ENCODE results near the gene FAHD2A.
"Not testable (repeated sequence)": the region's sequence is repeated elsewhere in the genome, so short reads cannot be mapped to it uniquely, and the experiment has no call there.

Gene FAHD2A, protein sequence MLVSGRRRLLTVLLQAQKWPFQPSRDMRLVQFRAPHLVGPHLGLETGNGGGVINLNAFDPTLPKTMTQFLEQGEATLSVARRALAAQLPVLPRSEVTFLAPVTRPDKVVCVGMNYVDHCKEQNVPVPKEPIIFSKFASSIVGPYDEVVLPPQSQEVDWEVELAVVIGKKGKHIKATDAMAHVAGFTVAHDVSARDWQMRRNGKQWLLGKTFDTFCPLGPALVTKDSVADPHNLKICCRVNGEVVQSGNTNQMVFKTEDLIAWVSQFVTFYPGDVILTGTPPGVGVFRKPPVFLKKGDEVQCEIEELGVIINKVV

DNA sequence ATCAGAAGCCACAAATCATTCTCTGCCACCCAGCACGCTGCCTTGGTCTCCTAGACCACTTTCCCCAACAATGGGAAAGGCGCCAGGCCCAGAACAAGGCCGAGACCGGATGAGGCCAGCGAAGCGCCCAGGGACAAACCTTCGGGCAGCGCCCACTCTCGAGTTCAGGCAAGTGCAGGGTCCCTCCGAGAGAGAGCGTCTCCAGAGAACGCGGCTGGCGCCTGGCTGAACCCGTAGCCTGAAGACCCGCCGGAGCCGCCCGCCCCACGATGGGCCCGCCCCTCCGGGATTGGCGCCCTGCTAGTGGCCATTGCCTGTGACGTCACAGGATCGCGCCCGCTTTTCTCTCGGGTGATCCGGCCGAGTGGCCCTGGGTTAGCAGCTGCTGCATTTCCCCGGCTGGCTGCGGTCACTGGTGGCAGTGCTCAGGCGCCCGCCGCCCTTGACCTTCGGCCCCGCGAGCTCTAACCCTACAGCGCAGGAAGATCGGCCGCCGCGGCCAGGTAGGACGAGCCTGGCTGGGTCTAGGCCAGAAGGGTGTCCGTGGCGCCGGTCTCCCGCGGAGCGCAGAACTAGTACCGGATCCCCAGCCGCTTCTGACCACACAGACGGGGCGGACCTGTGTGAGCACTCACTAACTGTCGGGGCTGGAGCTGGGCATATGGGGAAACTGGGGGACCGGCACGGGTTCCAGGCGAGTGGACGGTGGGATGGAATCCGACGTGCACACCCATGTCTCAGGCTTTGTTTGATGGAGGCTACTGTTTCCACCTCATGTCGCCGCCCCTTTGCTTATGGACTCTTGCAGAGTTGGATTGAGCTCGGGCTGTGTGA is at the start of gene FAHD2A:
Gene FAHD2A, plus strand, starts transcription at position 339 of the 834 bp plus-strand sequence. CDS start 2,851 bp downstream, outside the sequence.
- peak; percentile 98 for DNase-seq

DNA sequence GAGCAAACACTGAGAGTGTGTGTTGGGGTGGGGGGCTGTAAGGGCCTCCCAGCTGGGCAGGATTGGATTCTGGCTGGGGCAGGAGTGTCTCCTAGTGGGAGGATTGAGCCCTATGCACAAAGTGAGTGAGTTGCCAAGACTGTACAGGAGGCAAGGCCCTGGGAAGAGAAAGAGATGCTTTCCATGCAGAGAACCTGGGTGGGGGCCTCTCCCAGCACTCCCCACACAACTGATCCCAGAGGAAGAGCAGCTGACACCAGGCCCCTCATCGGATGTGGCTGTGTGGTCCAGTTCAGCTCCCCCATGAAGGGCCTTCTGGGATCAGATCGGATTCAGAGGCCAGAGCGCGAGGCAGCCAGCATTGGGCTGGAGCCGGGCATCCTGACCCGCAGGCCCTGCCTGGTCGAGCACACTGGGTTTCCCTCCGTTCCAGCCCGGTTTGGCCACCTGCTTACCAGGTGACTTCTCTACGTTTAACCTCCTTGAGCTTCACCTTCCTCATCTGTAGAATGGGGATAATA is 49.4 kb upstream of the FAHD2A start:
- no peak for DNase-seq

DNA sequence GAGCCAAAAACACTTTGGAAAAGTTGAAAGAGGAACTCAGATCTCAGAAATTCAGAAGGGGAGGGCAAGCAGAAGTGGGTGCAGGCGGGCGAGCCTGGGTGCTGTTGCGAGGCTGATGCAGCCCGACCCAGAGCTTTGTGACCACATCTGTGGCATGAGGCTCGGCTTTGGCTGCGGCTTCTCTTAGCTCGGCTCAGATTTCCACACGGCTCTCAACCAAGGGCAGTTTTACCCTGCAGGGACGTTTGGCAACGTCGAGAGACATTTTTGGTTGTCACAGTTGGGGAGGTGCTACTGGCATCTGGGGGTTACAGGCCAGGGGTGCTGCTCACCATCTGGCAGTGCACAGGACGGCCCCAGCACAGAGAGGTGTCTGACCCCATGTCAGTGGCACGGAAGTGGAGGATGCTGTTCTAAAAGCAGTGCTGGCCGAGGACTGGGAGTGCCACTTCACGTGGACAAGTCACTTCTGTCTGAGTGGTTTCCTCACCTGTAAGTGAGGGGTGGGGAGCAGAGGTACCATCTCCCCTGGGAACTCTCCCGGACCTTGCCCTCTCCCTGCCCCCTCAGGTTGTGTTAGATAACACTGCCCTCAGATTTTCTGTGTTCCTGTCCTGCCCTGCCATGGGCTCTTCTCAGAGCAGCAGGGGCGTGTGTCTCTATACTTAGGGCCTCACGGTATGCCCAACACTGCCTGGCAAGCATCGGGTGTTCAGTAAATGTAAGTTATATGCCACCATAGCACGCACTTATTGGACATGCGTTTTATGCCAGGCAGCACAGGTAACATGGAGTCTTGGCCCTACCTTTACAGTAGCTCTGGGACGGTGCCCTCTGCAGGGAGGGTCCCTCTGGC is 48.7 kb upstream of the FAHD2A start:
- no peak for DNase-seq

DNA sequence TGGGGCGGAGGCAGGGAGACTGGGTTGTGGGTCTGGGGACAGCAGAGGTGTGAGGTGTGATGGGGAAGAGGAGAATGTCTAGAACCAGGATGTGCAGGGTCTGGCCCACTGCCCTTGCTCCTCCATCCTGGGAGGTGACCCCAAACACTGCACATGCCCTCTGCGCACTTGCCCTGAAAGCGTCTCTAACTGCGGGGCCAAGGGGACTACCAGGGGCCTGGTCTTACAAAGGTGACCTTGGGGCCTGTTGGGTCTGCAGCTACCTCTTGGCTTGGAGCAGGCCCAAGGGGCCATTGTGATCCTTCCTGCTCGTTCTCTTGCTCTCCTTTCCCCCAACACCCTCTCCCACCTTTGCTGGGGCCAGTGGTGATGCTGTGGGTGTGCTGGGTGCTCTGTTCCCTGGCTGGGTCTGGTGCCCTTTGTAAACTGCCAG is 48.0 kb upstream of the FAHD2A start:
- no peak for DNase-seq

DNA sequence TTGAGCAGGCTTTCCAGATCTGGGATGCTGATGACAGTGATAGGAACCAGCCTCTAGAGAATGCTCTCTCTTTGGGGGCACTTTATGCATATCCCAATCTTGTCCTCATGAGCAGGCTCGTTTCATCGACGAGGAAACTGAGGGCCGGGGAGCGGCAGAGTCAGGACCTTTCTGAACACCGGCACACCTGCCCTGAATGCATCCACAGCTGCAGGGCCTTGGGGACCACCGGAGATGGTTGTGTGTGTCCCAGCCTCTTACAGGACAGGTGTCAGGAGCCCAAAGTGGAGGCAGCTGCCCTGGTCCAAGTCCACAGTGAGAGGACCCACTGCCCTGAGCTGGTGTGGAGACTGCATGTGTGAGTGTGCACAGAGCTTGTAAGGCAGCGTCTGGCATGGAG is 47.6 kb upstream of the FAHD2A start:
- no peak for DNase-seq

DNA sequence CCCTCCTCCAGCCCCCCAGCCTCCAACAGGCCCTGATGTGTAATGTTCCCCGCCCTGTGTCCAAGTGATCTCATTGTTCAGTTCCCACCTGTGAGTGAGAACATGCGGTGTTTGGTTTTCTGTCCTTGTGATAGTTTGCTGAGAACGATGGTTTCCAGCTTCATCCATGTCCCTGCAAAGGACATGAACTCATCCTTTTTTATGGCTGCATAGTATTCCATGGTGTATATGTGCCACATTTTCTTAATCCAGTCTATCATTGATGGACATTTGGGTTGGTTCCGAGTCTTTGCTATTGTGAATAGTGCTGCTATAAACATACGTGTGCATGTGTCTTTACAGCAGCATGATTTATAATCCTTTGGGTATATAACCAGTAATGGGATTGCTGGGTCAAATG is 47.0 kb upstream of the FAHD2A start:
- DNase-seq: not testable (repeated sequence)

DNA sequence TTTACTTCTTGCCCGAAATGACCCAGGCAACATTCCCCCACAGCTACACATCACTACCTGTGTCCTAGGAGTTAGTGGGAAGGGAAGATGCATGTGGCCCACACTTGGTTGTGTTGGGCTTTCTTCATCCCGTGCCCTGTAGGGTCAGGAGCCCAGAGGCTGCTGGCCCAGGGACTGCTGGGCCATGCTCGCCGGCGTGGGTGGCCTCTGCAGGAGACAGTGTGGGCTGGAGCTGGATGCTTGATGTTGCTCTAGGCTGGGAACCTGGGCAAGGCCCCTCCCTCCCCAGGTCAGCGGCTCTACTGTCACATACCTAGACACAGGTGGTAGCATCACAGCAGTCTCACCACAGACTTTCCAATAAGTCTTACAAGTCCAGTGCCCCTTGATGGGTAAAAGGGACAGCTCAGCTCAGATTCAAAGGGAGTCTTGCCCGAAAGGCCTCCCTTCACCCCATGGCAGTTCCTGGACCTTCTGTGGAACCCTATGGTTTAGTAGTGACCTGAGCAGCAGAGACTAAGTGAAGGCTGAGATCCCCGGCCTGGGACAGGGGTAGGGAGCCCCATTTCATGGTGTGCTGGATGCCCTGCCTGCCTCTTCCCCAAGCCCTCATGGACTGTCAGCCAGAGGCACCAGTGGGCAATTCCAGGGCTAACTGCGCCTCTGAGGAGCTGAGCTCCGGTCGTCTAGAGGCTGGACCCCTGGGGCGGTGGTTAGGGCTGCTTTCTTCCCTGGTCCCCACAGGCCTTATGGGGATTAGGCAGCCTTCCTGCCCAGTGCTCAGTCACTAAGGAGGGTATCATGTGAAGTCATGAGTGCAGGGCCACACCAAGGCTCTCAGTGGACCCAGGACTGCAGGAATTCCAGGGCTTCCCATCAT is 45.4 kb upstream of the FAHD2A start:
- DNase-seq: no peak

DNA sequence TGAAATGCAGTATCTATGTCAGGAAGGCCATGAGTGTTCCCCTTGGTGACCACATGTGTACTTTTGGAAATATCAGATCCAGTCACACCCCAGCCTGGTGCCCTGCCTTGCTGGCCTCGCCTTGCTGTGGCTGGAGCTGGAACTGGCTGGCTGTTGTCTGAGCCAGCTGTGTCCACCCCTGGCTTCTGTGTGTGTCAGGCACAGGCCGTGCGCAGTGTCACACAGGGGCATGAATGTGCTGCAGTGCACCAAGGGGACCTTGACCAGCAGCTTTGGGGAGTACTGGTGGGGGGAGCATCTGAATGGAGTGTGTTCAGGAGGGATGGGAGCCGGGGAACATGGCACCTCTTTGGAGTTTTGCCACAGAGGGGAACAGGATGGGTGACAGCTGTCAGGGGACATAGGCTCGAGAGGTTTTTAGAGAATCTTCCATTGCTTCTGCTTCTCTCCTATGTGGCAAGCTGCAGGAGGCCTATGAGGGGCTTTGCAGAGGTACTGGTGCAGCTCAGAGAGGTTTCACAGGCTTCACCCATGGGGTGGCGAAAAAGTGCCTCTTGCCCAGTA is 44.7 kb upstream of the FAHD2A start:
- no peak for DNase-seq

DNA sequence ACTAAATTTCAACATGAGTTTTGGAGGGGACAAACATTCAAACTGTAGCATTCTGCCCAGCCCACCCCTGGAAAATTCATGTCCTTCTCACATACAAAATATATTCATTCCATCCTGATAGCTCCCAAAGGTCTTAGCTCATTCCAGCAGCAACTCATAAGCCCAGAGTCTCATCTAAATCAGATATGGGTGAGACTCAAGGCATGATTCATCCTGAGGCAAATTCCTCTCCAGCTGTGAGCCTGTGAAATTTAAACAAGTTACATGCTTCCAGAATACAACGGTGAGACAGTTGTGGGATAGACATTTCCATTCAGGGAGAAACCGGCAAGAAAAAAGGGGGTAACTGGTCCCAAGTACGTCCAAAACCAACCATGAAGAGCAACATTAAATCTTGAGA is 43.5 kb upstream of the FAHD2A start:
- DNase-seq: no peak

DNA sequence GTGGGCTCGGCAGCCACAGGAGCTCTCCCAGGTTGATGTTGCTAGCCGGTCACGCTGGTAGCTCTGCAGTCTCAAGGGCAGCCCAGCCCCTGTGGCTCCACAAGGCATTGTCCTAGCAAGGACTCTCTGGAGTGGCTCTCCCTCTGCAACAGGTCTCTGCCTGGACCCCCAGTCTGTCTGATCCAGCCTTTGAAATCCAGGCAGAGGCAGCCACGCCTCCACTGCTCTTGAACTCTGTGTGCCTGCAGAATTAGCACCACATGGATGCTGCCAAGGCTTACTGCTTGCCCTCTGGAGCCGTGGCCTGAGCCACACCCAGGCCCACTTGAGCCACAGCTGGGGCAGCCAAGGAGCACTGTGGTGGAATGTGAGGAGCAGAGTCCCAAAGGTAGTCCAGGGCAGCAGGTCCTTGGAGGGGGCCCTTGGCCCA is 43.0 kb upstream of the FAHD2A start:
- DNase-seq: no peak

DNA sequence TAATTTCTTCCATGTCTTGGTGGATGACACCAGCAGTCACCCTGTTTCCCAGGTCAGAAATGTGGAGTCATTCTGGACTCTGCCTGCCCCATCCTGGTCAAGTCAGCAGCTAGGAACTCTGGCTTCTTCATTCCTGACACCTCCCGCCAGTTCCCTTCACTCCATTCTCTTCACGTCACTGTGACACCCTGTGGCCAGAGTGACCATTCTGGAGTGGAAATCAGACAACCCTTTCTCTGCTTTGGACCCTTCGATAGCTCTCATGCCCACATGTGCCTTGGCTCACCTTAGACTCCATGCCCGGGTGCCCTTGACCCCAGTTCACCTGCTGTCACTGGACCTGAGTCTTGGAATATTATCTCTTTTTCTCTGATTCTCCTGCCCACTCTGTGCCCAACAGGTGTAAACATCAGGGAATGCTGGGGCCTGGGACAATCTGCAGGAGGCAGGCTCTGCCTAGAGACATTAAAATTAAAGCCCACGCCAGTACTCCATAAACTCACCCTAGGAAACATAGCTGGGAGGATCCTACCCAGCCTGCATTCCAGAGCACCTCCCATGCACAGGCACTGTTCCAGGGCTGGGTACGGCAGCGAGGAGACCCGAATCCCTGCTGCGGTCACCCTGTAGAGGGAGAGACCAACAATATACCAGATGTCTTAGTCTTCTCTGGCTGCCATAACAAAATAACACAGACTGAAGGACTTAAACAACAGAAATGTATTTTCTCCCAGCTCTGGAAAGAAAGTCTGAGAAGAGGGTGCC is 41.1 kb upstream of the FAHD2A start:
- no peak for DNase-seq

DNA sequence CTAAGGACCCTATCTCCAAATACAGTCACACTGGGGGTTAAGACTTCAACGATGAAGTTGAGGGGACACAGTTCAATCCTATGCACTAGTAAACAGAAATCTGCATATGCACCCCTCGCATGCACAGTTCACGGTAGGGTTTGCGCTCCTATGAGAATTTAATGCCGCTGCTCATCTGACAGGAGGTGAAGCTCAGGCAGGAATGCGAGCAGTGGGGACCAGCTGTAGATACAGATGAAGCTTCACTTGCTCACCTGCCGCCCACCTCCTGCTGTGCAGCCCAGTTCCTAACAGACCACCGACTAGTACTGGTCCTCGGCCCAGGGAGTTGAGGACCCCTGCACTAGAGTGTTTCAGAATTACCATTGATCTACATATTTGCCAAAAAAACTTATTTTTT is 40.0 kb upstream of the FAHD2A start:
- no peak for DNase-seq

DNA sequence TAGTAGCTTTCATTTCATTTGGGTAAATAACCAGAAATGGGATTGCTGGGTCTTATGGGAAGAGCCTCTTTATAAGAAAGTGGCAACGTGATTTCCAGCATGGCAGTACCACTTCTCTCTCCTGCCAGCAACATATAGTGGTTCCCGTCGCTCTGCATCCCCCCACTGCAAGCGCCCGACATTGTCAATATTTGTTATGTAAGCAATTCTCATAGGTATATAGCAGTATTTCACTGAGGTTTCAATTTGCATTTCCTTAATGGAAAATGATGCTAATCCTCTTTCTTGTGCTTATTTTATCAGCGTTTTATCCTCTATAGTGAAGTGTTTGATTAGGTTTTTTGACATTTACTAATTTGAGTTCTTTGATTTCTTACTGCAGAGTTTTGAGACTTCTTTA is 36.0 kb upstream of the FAHD2A start:
- DNase-seq: no peak

DNA sequence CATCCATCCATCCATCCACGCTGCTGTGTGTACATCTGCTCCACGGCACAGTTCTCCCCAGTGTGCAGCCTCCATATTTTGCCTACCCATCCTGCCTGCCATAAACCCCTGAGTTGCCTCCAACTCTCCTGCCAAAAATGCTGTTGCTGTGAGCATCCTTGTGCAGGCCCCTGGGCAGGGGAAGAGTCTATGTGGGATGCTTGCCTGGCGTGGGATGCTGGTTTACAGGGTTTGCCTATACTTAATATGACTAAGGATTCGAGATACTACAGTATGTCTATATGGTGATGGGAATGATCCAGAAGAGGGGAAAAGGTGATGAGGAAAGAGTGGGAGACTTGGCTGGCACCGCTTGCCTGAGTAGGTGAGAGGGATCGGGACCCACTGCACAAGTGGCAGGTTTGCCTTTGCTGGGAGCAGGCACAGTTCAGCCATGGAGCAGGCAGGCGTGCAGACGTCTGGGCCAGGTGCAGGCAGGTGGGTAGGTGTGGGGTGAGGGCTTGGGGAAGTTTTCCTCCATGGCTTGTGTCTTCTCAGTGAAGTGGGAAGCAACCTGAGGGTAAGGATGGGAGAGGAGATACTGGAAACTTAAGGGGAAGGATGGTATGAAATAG is 30.2 kb upstream of the FAHD2A start:
- no peak for DNase-seq

DNA sequence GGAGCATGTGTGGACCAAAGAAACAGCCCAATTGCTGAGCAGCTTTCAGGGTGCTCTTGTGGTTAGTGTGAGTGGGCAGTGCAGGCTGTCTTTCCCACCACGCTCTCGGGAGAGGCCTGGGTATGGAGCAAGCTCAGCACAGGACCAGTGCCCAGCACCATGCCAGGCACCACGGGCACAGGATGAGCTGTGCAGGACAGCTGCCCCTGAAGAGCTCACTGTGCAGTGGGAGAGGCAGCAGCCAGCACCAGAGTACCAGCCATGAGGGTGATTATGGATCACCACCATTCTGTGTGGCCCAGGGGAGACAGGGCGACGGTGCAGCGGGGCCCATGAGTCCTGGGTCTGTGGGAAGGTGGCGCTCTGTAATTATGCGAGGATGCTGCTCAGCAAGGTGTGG is 29.7 kb upstream of the FAHD2A start:
- no peak for DNase-seq

DNA sequence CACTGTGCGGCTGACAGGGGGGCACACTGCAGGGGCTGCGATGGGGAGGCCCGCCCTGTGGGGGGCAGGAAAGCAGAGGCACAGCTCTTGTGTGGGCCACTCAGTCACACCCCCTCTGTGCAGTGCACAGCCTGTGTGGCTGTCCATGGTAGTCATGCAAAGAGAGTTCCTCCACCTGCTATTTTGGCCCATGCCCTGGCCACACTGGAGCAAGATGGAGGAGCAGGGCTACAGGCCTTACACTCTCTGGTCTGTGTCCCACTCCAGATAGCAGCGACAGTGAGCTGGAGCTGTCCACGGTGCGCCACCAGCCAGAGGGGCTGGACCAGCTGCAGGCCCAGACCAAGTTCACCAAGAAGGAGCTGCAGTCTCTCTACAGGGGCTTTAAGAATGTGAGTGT is 28.5 kb upstream of the FAHD2A start:
- DNase-seq: no peak

DNA sequence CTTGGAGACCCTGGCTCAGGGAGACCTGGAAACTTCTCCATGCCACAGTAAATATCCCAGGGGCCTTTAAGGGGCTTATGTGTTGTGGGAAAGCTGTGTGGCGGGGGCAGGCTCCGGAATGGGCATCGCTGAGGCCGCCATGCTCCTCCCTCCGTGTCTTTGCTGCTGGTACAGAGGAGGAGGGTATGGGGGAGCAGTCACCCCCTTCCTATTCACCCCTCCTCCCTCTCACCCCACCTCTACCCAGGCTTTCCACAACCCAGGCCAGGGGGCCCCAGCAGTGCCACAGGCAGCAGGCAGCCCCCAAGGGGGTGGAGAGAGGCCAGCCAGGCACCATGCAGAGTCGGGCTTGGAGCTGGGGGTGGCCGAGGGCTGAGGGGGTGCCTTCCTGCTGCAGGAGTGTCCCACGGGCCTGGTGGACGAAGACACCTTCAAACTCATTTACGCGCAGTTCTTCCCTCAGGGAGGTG is 28.0 kb upstream of the FAHD2A start:
- DNase-seq: no peak

DNA sequence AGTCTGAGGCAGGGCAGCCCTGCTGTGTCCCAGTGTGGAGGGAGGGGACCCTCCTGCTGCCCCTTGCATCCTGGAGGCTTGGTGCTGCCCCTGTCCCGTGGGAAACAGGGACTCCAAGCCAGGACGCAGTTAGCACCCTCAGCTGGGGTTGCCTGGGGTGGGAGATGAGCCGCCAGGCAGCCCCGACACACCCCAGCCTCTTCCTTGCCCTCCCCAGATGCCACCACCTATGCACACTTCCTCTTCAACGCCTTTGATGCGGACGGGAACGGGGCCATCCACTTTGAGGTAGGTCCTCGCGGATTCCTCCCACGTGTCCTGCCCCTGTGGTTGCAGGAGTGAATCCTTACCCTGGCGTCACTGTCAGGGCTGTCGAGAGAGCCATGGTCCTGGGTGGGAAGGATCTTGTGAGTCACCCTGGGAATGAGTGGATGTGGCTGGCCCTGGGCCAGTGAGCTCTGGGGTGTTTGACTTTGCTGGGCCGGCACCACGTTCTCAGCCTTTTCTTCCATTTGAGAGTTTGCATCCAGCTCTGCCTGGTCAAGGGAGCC is 27.5 kb upstream of the FAHD2A start:
- DNase-seq: no peak

DNA sequence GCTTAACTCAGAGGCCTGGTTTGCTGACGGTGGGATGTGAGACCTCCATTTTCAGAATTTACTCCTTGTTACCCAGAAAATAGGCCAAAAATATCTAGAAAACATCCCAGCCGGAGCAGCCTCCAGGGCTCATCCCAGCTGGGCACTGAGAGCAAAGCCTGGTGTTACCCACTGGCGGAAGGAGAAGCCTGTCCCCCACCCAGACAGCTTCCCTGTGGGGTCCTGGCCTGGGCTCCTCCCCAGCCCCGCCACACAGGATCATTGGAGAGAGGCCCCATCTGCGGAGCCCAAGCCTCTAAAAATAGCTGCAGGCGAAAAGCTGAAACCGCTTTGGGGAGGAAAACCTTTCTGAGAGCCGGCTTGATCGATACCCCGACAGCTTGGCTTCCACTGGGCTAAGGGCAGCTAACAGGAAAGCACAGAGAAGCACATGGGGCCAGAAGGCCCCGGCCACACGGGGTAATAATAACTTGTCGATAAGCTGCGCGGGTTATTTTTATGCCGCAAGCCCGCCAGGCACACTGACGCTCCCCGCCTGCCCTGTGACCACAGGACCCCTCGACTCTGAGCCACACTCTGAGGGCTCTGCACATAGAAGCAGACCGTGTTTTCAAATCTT is 26.9 kb upstream of the FAHD2A start:
- DNase-seq: no peak

Measured in NCI-H82 (cell line).